22Rv1 (cell line): ENCODE results near the gene CNTNAP2.

Experiments used
- H3K27ac ChIP-seq: fragments of 450-650 bp; 2 replicates; pipeline ENCODE4 v1.5.1; 2017
- CTCF ChIP-seq: fragments of 450-650 bp; IDR thresholded peaks from 2 replicates; pipeline ENCODE4 v1.5.1; 2017; ENCODE audit warnings: mild to moderate bottlenecking
- ZFX ChIP-seq: fragments of 450-650 bp; IDR thresholded peaks from 2 replicates; pipeline ENCODE4 v1.6.1; 2017; ENCODE audit warnings: antibody characterized with exemption, borderline replicate concordance

Gene CNTNAP2

GRCh38 chr7:147498081-147498480, 1381.5 kb downstream of the CNTNAP2 start:
- TF ChIP-seq CTCF (no peak), ZFX (no peak)
- H3K27ac ChIP-seq: no peak overlapping the region

- no peak for TF ChIP-seq CTCF
- no peak for TF ChIP-seq ZFX
- H3K27ac ChIP-seq: no peak overlapping the region
Measured at GRCh38 chr7:147509035-147509501, 1392.5 kb downstream of the CNTNAP2 start.

GRCh38 chr7:147509541-147510200, 1393.1 kb downstream of the CNTNAP2 start:
- no peak overlapping the region for H3K27ac ChIP-seq

GRCh38 chr7:147510201-147510542, 1393.6 kb downstream of the CNTNAP2 start:
- TF ChIP-seq ZFX: no peak
- TF ChIP-seq CTCF: no peak
- no peak overlapping the region for H3K27ac ChIP-seq

More at GRCh38 chr7:147509541-147510200, 1393.1 kb downstream of the CNTNAP2 start:
- TF ChIP-seq CTCF: no peak
- TF ChIP-seq ZFX: no peak

GRCh38 chr7:147510923-147511322, 1394.3 kb downstream of the CNTNAP2 start:
- TF ChIP-seq CTCF: no peak
- no peak for TF ChIP-seq ZFX
- no peak overlapping the region for H3K27ac ChIP-seq

GRCh38 chr7:147513451-147513850, 1396.8 kb downstream of the CNTNAP2 start:
- H3K27ac ChIP-seq: no peak overlapping the region
- no peak for TF ChIP-seq ZFX
- TF ChIP-seq CTCF: no peak

- TF ChIP-seq CTCF: no peak
- TF ChIP-seq ZFX: no peak
- no peak overlapping the region for H3K27ac ChIP-seq
Measured at GRCh38 chr7:147516391-147516790, 1399.8 kb downstream of the CNTNAP2 start.
